Neural progenitor cell (in vitro differentiated cells): ENCODE results near the gene SLC25A18. TPM values are rescaled to one million over a fixed set of nuclear protein-coding genes. Genes with fewer than 3 reads are reported as not detected.
"Not testable (repeated sequence)": the region's sequence is repeated elsewhere in the genome, so short reads cannot be mapped to it uniquely, and the experiment has no call there.

ENCODE experiments used
- DNase-seq: peaks from one replicate; pipeline ENCODE4 v3.0.0-alpha.2; 2016; ENCODE audit warnings: low spot score
- H2AFZ ChIP-seq: fragments of 200-600 bp; sonication (generic); replicated peaks from 2 replicates; pipeline ENCODE4 v1.6.1; 2016; ENCODE audit warnings: antibody characterized with exemption
- H3F3A ChIP-seq: fragments of 200-600 bp; sonication (generic); 2 replicates; pipeline ENCODE4 v1.6.1; 2016; ENCODE audit warnings: antibody characterized with exemption, low read depth
- H3K27ac ChIP-seq: fragments of 200-600 bp; sonication (generic); 2 replicates; pipeline ENCODE4 v1.5.1; 2016; ENCODE audit warnings: mild to moderate bottlenecking
- H3K27me3 ChIP-seq: fragments of 200-600 bp; sonication (generic); 2 replicates; pipeline ENCODE4 v1.6.1; 2016; ENCODE audit warnings: mild to moderate bottlenecking, moderate library complexity
- H3K36me3 ChIP-seq: fragments of 200-600 bp; sonication (generic); 2 replicates; pipeline ENCODE4 v1.5.1; 2016
- H3K4me1 ChIP-seq: fragments of 200-600 bp; sonication (generic); 2 replicates; pipeline ENCODE4 v1.6.1; 2016; ENCODE audit warnings: mixed run types
- H3K4me2 ChIP-seq: fragments of 200-600 bp; sonication (generic); 2 replicates; pipeline ENCODE4 v1.6.1; 2016
- H3K4me3 ChIP-seq: fragments of 200-600 bp; sonication (generic); 2 replicates; pipeline ENCODE4 v1.5.1; 2016
- H3K79me2 ChIP-seq: fragments of 200-600 bp; sonication (generic); 2 replicates; pipeline ENCODE4 v1.6.1; 2016; ENCODE audit warnings: low read depth
- H3K9ac ChIP-seq: fragments of 200-600 bp; sonication (generic); 2 replicates; pipeline ENCODE4 v1.6.1; 2016
- H3K9me3 ChIP-seq: fragments of 200-600 bp; sonication (generic); 2 replicates; pipeline ENCODE4 v1.5.1; 2016; ENCODE audit warnings: low read depth
- H4K20me1 ChIP-seq: fragments of 200-600 bp; sonication (generic); 2 replicates; pipeline ENCODE4 v1.6.1; 2016; ENCODE audit warnings: low read depth
- H3K27ac Mint-ChIP-seq: 3 replicates; pipeline ENCODE4 v1.8.0; 2021; ENCODE audit warnings: mixed read lengths
- H3K27me3 Mint-ChIP-seq: 2 replicates; pipeline ENCODE4 v1.8.0; 2022; ENCODE audit warnings: low read depth, mild to moderate bottlenecking, inconsistent platforms, moderate library complexity, mixed read lengths; ENCODE audit not compliant: insufficient read depth
- H3K36me3 Mint-ChIP-seq: 3 replicates; pipeline ENCODE4 v1.8.0; 2021; ENCODE audit warnings: mixed read lengths
- H3K4me1 Mint-ChIP-seq: 3 replicates; pipeline ENCODE4 v1.8.0; 2021; ENCODE audit warnings: mixed read lengths
- H3K4me3 Mint-ChIP-seq: 3 replicates; pipeline ENCODE4 v1.8.0; 2021; ENCODE audit warnings: mild to moderate bottlenecking, moderate library complexity, mixed read lengths
- H3K9me3 Mint-ChIP-seq: 3 replicates; pipeline ENCODE4 v1.8.0; 2020; ENCODE audit warnings: mixed read lengths
- EZH2 ChIP-seq: fragments of 200-600 bp; sonication (generic); IDR thresholded peaks from 2 replicates; pipeline ENCODE4 v1.6.1; 2017; ENCODE audit warnings: antibody characterized with exemption, mild to moderate bottlenecking, moderate library complexity
- EZH2phosphoT487 ChIP-seq: fragments of 200-600 bp; sonication (generic); IDR thresholded peaks from 2 replicates; pipeline ENCODE4 v1.6.1; 2017; ENCODE audit warnings: antibody characterized with exemption
- total RNA-seq: library from RNA; depleted of rRNA; stranded (reverse); fragments of >200 nt; gene quantifications from 2 replicates; pipeline ENCODE4 v1.2.3, GENCODE V29; 2015; ENCODE audit warnings: low replicate concordance
- TF ChIP-seq, protein P1 (sequence below): fragments of 200-600 bp; sonication (generic); IDR thresholded peaks from 2 replicates; pipeline ENCODE4 v1.5.1; 2017; ENCODE audit warnings: antibody characterized with exemption, mild to moderate bottlenecking

The SLC25A18 gene
- total RNA-seq, 1 donor from 2014 or later, result 0.88 TPM

DNA sequence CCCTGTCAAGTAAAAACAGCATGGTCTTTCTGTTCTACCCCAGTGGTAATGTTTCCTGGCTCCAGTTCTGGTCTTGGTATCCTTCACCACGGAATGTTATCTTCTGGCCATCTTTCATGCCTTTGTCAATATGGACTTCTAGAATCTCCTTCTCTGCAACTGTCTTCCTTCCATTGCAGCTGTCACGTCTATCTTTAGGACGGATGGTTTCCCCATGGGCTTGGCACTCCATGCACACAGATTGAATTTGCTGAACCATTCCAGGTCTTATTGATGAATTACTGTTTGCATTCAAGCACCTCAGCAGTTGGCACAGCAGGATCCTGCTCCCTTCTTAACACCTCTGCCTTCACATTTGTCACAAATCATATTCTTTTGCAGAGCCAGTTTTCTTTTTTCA lies 44.9 kb upstream of the SLC25A18 start:
- Histone ChIP-seq H3K36me3 (no peaks in the 10 kb centered on the region), H3K79me2 (peaks cover 32% of the 10 kb centered on the region), H3F3A (peaks cover 11% of the 10 kb centered on the region), H3K9me3 (no peaks in the 10 kb centered on the region), H4K20me1 (no peaks in the 10 kb centered on the region), H3K4me2 (no peak overlapping the region), H3K27ac (peak overlapping the region; percentile 15), H3K4me1 (no peaks in the 10 kb centered on the region), H3K9ac (no peak overlapping the region), H2AFZ (no peak overlapping the region), H3K4me3 (no peak overlapping the region), H3K27me3 (no peaks in the 10 kb centered on the region)
- peaks cover 8% of the 10 kb centered on the region for H3K4me1 Mint-ChIP-seq
- H3K4me3 Mint-ChIP-seq, result no peak overlapping the region
- peak overlapping the region; percentile 9 for H3K27ac Mint-ChIP-seq
- H3K27me3 Mint-ChIP-seq, result no peaks in the 10 kb centered on the region
- TF ChIP-seq EZH2phosphoT487 (no peak), EZH2 (no peak)
- TF ChIP-seq, protein P1, sequence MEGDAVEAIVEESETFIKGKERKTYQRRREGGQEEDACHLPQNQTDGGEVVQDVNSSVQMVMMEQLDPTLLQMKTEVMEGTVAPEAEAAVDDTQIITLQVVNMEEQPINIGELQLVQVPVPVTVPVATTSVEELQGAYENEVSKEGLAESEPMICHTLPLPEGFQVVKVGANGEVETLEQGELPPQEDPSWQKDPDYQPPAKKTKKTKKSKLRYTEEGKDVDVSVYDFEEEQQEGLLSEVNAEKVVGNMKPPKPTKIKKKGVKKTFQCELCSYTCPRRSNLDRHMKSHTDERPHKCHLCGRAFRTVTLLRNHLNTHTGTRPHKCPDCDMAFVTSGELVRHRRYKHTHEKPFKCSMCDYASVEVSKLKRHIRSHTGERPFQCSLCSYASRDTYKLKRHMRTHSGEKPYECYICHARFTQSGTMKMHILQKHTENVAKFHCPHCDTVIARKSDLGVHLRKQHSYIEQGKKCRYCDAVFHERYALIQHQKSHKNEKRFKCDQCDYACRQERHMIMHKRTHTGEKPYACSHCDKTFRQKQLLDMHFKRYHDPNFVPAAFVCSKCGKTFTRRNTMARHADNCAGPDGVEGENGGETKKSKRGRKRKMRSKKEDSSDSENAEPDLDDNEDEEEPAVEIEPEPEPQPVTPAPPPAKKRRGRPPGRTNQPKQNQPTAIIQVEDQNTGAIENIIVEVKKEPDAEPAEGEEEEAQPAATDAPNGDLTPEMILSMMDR, result no peak
- no peaks in the 10 kb centered on the region for H3K9me3 Mint-ChIP-seq
- no peak for DNase-seq
- peaks cover 27% of the 10 kb centered on the region for H3K36me3 Mint-ChIP-seq

DNA sequence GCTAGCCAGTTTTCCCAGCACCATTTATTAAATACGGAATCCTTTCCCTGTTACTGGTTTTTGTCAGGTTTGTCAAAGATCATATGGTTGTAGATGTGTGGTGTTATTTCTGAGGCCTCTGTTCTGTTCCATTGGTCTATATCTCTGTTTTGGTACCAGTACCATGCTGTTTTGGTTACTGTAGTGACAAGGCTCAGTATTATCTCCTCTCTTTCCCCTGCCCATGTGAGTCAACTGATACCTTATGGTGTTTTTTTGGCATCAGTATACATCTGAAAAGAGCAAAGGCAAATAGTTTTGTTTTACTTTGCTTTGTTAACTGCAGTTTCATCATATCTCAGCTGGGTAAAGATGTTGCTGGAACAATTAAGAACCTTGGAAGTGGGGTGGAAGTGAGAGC lies 41.3 kb upstream of the SLC25A18 start:
- not testable (repeated sequence) for DNase-seq, H3K9me3 Mint-ChIP-seq, H3K9ac ChIP-seq, H3K4me3 Mint-ChIP-seq, H3K4me3 ChIP-seq, H3K27me3 Mint-ChIP-seq, H3K4me1 Mint-ChIP-seq, H3K4me1 ChIP-seq, H3K27me3 ChIP-seq, H3K27ac ChIP-seq, H2AFZ ChIP-seq, H3F3A ChIP-seq, H4K20me1 ChIP-seq, H3K9me3 ChIP-seq, H3K4me2 ChIP-seq, H3K36me3 ChIP-seq, H3K27ac Mint-ChIP-seq
- peaks cover 35% of the 10 kb centered on the region for H3K36me3 Mint-ChIP-seq
- H3K79me2 ChIP-seq, result peaks cover 16% of the 10 kb centered on the region

DNA sequence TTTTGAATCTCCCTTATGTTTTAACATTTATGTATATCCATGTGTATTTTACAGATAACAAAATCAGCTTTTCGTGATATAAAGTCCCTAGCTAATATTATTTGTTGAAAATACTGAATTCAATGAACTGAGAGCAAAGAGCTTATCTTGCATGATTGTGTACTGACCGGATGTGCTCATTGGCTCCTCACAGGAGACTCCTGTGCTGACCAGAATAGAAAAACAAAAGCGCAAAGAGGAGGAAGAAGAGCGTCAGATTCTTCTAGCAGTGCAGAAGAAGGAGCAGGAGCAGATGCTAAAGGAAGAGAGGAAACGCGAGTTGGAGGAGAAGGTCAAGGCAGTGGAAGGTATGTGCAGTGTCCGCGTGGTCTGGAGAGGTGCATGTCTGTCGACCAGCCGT lies 39.4 kb upstream of the SLC25A18 start:
- no peak for TF ChIP-seq EZH2phosphoT487
- TF ChIP-seq, protein P1, result no peak
- no peak for TF ChIP-seq EZH2
- no peak overlapping the region for H2AFZ ChIP-seq
- H3F3A ChIP-seq, result peaks cover 4% of the 10 kb centered on the region
- Mint-ChIP-seq H3K27me3 (no peaks in the 10 kb centered on the region), H3K4me1 (peaks cover 2% of the 10 kb centered on the region), H3K27ac (no peak overlapping the region), H3K9me3 (no peaks in the 10 kb centered on the region), H3K36me3 (peaks cover 36% of the 10 kb centered on the region), H3K4me3 (no peak overlapping the region)
- H3K36me3 ChIP-seq, result peaks cover 10% of the 10 kb centered on the region
- no peak overlapping the region for H3K4me3 ChIP-seq
- no peak overlapping the region for H3K27ac ChIP-seq
- no peaks in the 10 kb centered on the region for H3K9me3 ChIP-seq
- no peaks in the 10 kb centered on the region for H3K4me1 ChIP-seq
- H3K27me3 ChIP-seq, result no peaks in the 10 kb centered on the region
- no peak overlapping the region for H3K9ac ChIP-seq
- H3K79me2 ChIP-seq, result peaks cover 19% of the 10 kb centered on the region
- H3K4me2 ChIP-seq, result no peak overlapping the region
- no peaks in the 10 kb centered on the region for H4K20me1 ChIP-seq
- no peak for DNase-seq

DNA sequence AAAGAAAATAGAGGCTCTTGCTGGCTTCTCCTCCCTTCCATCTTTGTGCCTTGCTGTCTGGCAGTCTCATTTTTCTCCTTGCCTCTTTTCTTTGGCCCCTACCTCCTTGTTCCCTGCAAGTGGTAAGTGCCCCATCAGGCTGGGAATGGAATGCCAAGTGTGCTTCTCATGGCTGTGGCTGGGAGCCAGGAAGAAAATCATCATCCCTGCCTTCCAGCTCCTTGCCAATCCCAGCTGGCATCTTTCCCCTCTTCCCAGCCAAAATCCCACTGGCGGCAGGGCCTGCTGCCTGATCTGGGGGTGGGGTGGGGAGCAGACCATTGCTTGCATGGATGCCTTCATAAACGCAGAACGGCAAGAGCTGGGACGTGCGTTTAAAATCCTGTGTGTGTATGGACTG lies 27.0 kb upstream of the SLC25A18 start:
- no peaks in the 10 kb centered on the region for H3K4me1 Mint-ChIP-seq
- Histone ChIP-seq H3K79me2 (no peaks in the 10 kb centered on the region), H3F3A (peaks cover 33% of the 10 kb centered on the region), H3K4me3 (no peak overlapping the region), H3K36me3 (peaks cover 24% of the 10 kb centered on the region), H3K27me3 (no peaks in the 10 kb centered on the region), H3K4me1 (no peaks in the 10 kb centered on the region), H3K9ac (no peak overlapping the region), H3K9me3 (no peaks in the 10 kb centered on the region), H3K27ac (peak overlapping the region; percentile 25), H4K20me1 (peaks cover 11% of the 10 kb centered on the region), H2AFZ (no peak overlapping the region), H3K4me2 (no peak overlapping the region)
- H3K4me3 Mint-ChIP-seq, result no peak overlapping the region
- H3K36me3 Mint-ChIP-seq, result peaks cover 22% of the 10 kb centered on the region
- no peak for DNase-seq
- H3K9me3 Mint-ChIP-seq, result no peaks in the 10 kb centered on the region
- no peak overlapping the region for H3K27ac Mint-ChIP-seq
- TF ChIP-seq EZH2phosphoT487 (no peak), EZH2 (no peak)
- TF ChIP-seq, protein P1, result no peak
- no peaks in the 10 kb centered on the region for H3K27me3 Mint-ChIP-seq
